Measurements from ENCODE around the gene DLGAP1. TPM values are rescaled to one million over a fixed set of nuclear protein-coding genes. Genes with fewer than 3 reads are reported as not detected.

Gene DLGAP1
- total and polyA plus RNA-seq, 2 of the 8 experiments (the other 6 are each of a cell fraction or from before 2014, with no cell fraction given): 11.8 to 16.9 TPM

DNA sequence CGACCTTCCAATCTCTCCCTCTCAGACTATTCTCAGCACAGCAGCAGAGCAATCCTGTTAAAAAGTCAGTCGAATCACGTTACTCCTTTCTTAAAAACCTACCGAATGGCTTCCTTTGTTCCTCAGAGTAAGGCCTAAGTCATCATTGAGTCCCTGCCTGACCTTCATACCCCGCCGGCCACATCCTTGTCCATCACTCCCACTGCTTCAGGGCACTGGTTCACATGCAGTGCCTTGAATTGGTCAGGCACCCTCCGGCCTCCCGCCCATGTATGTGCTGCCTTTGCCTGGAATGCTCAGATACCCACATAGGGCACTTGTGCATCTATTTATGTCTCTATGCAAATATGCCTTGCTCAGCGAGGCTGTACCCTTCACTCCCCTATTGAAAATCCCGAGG lies 206.4 kb downstream of the DLGAP1 start (continued):
- TF ChIP-seq CHD7 (IDR thresholded peaks at IDR 0.05; ENCODE audit: insufficient replicate concordance, low read length): no peak
- no peak for TF ChIP-seq ASH2L (IDR thresholded peaks at IDR 0.05; ENCODE audit: low read length)
- TF ChIP-seq, protein P1, sequence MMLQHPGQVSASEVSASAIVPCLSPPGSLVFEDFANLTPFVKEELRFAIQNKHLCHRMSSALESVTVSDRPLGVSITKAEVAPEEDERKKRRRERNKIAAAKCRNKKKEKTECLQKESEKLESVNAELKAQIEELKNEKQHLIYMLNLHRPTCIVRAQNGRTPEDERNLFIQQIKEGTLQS (IDR thresholded peaks at IDR 0.05; ENCODE audit: insufficient read depth, low read depth, low read length): no peak
- no peak for TF ChIP-seq SIRT6 (IDR thresholded peaks at IDR 0.05; ENCODE audit: low read length)
- TF ChIP-seq PHF8 (conservative IDR thresholded peaks at IDR 0.05; ENCODE audit: low read depth, low read length): no peak
- no peak for TF ChIP-seq CTBP2 (IDR thresholded peaks at IDR 0.05; ENCODE audit: borderline replicate concordance, insufficient read depth, insufficient read length, low read length)
